ENCODE results near the gene PLSCR1.

Gene PLSCR1

DNA sequence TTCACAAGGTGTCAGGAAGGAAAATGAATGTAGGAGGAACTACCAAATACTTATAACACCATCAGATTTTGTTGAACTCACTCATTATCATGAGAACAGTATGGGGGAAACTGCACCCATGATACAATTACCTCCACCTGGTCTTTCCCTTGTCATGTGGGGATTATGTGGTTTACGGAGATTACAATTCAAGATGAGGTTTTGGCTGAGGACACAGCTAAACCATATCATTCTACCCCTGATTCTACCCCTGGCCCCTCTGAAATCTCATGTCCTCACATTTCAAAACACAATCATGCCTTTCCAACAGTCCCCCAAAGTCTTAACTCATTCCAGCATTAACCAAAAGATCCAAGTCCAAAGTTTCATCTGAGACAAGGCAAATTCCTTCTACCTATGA lies 17.1 kb upstream of the PLSCR1 start:
- TF ChIP-seq, protein P1, sequence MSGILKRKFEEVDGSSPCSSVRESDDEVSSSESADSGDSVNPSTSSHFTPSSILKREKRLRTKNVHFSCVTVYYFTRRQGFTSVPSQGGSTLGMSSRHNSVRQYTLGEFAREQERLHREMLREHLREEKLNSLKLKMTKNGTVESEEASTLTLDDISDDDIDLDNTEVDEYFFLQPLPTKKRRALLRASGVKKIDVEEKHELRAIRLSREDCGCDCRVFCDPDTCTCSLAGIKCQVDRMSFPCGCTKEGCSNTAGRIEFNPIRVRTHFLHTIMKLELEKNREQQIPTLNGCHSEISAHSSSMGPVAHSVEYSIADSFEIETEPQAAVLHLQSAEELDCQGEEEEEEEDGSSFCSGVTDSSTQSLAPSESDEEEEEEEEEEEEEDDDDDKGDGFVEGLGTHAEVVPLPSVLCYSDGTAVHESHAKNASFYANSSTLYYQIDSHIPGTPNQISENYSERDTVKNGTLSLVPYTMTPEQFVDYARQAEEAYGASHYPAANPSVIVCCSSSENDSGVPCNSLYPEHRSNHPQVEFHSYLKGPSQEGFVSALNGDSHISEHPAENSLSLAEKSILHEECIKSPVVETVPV (CRISPR knock-in tag; IDR thresholded peaks at IDR 0.05), result no peak
- TF ChIP-seq RARB (CRISPR knock-in tag; IDR thresholded peaks at IDR 0.05), result no peak
- TF ChIP-seq, protein P2, sequence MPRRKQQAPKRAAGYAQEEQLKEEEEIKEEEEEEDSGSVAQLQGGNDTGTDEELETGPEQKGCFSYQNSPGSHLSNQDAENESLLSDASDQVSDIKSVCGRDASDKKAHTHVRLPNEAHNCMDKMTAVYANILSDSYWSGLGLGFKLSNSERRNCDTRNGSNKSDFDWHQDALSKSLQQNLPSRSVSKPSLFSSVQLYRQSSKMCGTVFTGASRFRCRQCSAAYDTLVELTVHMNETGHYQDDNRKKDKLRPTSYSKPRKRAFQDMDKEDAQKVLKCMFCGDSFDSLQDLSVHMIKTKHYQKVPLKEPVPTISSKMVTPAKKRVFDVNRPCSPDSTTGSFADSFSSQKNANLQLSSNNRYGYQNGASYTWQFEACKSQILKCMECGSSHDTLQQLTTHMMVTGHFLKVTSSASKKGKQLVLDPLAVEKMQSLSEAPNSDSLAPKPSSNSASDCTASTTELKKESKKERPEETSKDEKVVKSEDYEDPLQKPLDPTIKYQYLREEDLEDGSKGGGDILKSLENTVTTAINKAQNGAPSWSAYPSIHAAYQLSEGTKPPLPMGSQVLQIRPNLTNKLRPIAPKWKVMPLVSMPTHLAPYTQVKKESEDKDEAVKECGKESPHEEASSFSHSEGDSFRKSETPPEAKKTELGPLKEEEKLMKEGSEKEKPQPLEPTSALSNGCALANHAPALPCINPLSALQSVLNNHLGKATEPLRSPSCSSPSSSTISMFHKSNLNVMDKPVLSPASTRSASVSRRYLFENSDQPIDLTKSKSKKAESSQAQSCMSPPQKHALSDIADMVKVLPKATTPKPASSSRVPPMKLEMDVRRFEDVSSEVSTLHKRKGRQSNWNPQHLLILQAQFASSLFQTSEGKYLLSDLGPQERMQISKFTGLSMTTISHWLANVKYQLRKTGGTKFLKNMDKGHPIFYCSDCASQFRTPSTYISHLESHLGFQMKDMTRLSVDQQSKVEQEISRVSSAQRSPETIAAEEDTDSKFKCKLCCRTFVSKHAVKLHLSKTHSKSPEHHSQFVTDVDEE (CRISPR knock-in tag; IDR thresholded peaks at IDR 0.05), result no peak
- TF ChIP-seq, protein P3, sequence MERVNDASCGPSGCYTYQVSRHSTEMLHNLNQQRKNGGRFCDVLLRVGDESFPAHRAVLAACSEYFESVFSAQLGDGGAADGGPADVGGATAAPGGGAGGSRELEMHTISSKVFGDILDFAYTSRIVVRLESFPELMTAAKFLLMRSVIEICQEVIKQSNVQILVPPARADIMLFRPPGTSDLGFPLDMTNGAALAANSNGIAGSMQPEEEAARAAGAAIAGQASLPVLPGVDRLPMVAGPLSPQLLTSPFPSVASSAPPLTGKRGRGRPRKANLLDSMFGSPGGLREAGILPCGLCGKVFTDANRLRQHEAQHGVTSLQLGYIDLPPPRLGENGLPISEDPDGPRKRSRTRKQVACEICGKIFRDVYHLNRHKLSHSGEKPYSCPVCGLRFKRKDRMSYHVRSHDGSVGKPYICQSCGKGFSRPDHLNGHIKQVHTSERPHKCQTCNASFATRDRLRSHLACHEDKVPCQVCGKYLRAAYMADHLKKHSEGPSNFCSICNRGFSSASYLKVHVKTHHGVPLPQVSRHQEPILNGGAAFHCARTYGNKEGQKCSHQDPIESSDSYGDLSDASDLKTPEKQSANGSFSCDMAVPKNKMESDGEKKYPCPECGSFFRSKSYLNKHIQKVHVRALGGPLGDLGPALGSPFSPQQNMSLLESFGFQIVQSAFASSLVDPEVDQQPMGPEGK (CRISPR knock-in tag; IDR thresholded peaks at IDR 0.05; ENCODE audit: borderline replicate concordance), result no peak
- TF ChIP-seq ZFP30 (CRISPR knock-in tag; IDR thresholded peaks at IDR 0.05), result no peak
- no peak for TF ChIP-seq BACH2 (CRISPR knock-in tag; IDR thresholded peaks at IDR 0.05; ENCODE audit: borderline replicate concordance)
- TF ChIP-seq GLIS3 (CRISPR knock-in tag; IDR thresholded peaks at IDR 0.05), result no peak
- no peak for TF ChIP-seq ZNF8 (CRISPR knock-in tag; IDR thresholded peaks at IDR 0.05)
- TF ChIP-seq ARNTL (CRISPR knock-in tag; IDR thresholded peaks at IDR 0.05; ENCODE audit: borderline replicate concordance, low read depth), result no peak
- TF ChIP-seq PPARA (CRISPR knock-in tag; IDR thresholded peaks at IDR 0.05; ENCODE audit: borderline replicate concordance), result no peak
- no peak for TF ChIP-seq ZNF565 (CRISPR knock-in tag; conservative IDR thresholded peaks at IDR 0.05; ENCODE audit: low read depth)
- TF ChIP-seq CSDC2 (CRISPR knock-in tag; IDR thresholded peaks at IDR 0.05), result no peak
- no peak for ATAC-seq

DNA sequence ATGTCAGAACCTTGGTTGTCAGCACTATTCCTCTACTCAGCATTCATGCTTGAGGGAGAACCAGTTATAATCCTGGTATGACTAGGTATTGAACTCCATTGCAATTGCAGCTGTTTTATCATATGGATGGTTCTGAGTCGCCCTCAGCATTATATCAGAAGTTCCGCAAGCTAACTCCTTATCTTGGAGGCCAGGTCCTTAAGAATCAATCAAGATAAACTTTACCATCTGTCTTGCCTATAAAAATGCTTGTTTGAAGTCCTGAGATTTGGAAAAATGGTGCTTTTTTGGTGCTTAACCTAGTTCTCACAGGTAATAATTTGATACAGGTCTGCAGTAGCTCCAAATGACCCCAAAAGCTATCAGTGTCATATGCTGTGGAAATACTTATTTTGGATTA lies 16.3 kb upstream of the PLSCR1 start:
- no peak for ATAC-seq
- TF ChIP-seq, protein P2 (CRISPR knock-in tag; IDR thresholded peaks at IDR 0.05), result no peak
- TF ChIP-seq ZFP3 (CRISPR knock-in tag; IDR thresholded peaks at IDR 0.05) (no peak), ZC3H10 (CRISPR knock-in tag; IDR thresholded peaks at IDR 0.05) (no peak), GLIS3 (CRISPR knock-in tag; IDR thresholded peaks at IDR 0.05) (no peak), ZNF565 (CRISPR knock-in tag; conservative IDR thresholded peaks at IDR 0.05; ENCODE audit: low read depth) (no peak)
- TF ChIP-seq, protein P4, sequence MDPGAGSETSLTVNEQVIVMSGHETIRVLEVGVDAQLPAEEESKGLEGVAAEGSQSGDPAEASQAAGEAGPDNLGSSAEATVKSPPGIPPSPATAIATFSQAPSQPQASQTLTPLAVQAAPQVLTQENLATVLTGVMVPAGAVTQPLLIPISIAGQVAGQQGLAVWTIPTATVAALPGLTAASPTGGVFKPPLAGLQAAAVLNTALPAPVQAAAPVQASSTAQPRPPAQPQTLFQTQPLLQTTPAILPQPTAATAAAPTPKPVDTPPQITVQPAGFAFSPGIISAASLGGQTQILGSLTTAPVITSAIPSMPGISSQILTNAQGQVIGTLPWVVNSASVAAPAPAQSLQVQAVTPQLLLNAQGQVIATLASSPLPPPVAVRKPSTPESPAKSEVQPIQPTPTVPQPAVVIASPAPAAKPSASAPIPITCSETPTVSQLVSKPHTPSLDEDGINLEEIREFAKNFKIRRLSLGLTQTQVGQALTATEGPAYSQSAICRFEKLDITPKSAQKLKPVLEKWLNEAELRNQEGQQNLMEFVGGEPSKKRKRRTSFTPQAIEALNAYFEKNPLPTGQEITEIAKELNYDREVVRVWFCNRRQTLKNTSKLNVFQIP (CRISPR knock-in tag; IDR thresholded peaks at IDR 0.05; ENCODE audit: borderline replicate concordance, low read depth), result no peak

DNA sequence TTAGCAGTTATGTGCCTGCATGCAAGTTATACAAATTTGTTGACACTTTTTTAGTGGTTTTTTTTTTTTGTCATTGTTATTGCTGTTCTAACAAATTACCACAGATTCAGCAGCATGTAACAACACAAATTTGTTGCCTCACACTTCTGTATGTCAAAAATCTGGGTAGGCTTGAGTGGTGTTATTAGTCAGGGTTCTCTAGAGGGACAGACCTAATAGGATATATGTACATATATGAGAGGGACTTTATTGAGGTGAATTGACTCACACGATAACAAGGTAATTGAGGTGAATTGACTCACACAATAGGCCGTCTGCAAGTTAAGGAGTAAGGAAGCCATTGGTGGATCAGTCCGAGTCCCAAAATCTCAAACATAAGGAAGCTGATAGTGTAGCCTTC lies 15.0 kb upstream of the PLSCR1 start:
- ATAC-seq, result no peak
- TF ChIP-seq ARNTL (CRISPR knock-in tag; IDR thresholded peaks at IDR 0.05; ENCODE audit: borderline replicate concordance, low read depth) (no peak), ESRRG (CRISPR knock-in tag; IDR thresholded peaks at IDR 0.05) (no peak), TOX (CRISPR knock-in tag; IDR thresholded peaks at IDR 0.05; ENCODE audit: borderline replicate concordance) (no peak), PPARA (CRISPR knock-in tag; IDR thresholded peaks at IDR 0.05; ENCODE audit: borderline replicate concordance) (no peak), CSDC2 (CRISPR knock-in tag; IDR thresholded peaks at IDR 0.05) (no peak), ZC3H10 (CRISPR knock-in tag; IDR thresholded peaks at IDR 0.05) (no peak), SNAI2 (CRISPR knock-in tag; IDR thresholded peaks at IDR 0.05) (no peak), BACH2 (CRISPR knock-in tag; IDR thresholded peaks at IDR 0.05; ENCODE audit: borderline replicate concordance) (no peak), OSR1 (CRISPR knock-in tag; IDR thresholded peaks at IDR 0.05) (no peak)
- TF ChIP-seq, protein P3 (CRISPR knock-in tag; IDR thresholded peaks at IDR 0.05; ENCODE audit: borderline replicate concordance), result no peak
- TF ChIP-seq, protein P2 (CRISPR knock-in tag; IDR thresholded peaks at IDR 0.05), result no peak
- TF ChIP-seq, protein P5, sequence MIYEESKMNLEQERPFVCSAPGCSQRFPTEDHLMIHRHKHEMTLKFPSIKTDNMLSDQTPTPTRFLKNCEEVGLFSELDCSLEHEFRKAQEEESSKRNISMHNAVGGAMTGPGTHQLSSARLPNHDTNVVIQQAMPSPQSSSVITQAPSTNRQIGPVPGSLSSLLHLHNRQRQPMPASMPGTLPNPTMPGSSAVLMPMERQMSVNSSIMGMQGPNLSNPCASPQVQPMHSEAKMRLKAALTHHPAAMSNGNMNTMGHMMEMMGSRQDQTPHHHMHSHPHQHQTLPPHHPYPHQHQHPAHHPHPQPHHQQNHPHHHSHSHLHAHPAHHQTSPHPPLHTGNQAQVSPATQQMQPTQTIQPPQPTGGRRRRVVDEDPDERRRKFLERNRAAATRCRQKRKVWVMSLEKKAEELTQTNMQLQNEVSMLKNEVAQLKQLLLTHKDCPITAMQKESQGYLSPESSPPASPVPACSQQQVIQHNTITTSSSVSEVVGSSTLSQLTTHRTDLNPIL (CRISPR knock-in tag; IDR thresholded peaks at IDR 0.05; ENCODE audit: low read depth), result no peak
